Neural progenitor cell (in vitro differentiated cells): ENCODE results near the gene CRY1. TPM values are rescaled to one million over a fixed set of nuclear protein-coding genes. Genes with fewer than 3 reads are reported as not detected.

ENCODE experiments used
- DNase-seq: peaks from one replicate; pipeline ENCODE4 v3.0.0-alpha.2; 2016; ENCODE audit warnings: low spot score
- H2AFZ ChIP-seq: fragments of 200-600 bp; sonication (generic); replicated peaks from 2 replicates; pipeline ENCODE4 v1.6.1; 2016; ENCODE audit warnings: antibody characterized with exemption
- H3F3A ChIP-seq: fragments of 200-600 bp; sonication (generic); 2 replicates; pipeline ENCODE4 v1.6.1; 2016; ENCODE audit warnings: antibody characterized with exemption, low read depth
- H3K27ac ChIP-seq: fragments of 200-600 bp; sonication (generic); 2 replicates; pipeline ENCODE4 v1.5.1; 2016; ENCODE audit warnings: mild to moderate bottlenecking
- H3K27me3 ChIP-seq: fragments of 200-600 bp; sonication (generic); 2 replicates; pipeline ENCODE4 v1.6.1; 2016; ENCODE audit warnings: mild to moderate bottlenecking, moderate library complexity
- H3K36me3 ChIP-seq: fragments of 200-600 bp; sonication (generic); 2 replicates; pipeline ENCODE4 v1.5.1; 2016
- H3K4me1 ChIP-seq: fragments of 200-600 bp; sonication (generic); 2 replicates; pipeline ENCODE4 v1.6.1; 2016; ENCODE audit warnings: mixed run types
- H3K4me2 ChIP-seq: fragments of 200-600 bp; sonication (generic); 2 replicates; pipeline ENCODE4 v1.6.1; 2016
- H3K4me3 ChIP-seq: fragments of 200-600 bp; sonication (generic); 2 replicates; pipeline ENCODE4 v1.5.1; 2016
- H3K79me2 ChIP-seq: fragments of 200-600 bp; sonication (generic); 2 replicates; pipeline ENCODE4 v1.6.1; 2016; ENCODE audit warnings: low read depth
- H3K9ac ChIP-seq: fragments of 200-600 bp; sonication (generic); 2 replicates; pipeline ENCODE4 v1.6.1; 2016
- H3K9me3 ChIP-seq: fragments of 200-600 bp; sonication (generic); 2 replicates; pipeline ENCODE4 v1.5.1; 2016; ENCODE audit warnings: low read depth
- H4K20me1 ChIP-seq: fragments of 200-600 bp; sonication (generic); 2 replicates; pipeline ENCODE4 v1.6.1; 2016; ENCODE audit warnings: low read depth
- H3K27ac Mint-ChIP-seq: 3 replicates; pipeline ENCODE4 v1.8.0; 2021; ENCODE audit warnings: mixed read lengths
- H3K27me3 Mint-ChIP-seq: 2 replicates; pipeline ENCODE4 v1.8.0; 2022; ENCODE audit warnings: low read depth, mild to moderate bottlenecking, inconsistent platforms, moderate library complexity, mixed read lengths; ENCODE audit not compliant: insufficient read depth
- H3K36me3 Mint-ChIP-seq: 3 replicates; pipeline ENCODE4 v1.8.0; 2021; ENCODE audit warnings: mixed read lengths
- H3K4me1 Mint-ChIP-seq: 3 replicates; pipeline ENCODE4 v1.8.0; 2021; ENCODE audit warnings: mixed read lengths
- H3K4me3 Mint-ChIP-seq: 3 replicates; pipeline ENCODE4 v1.8.0; 2021; ENCODE audit warnings: mild to moderate bottlenecking, moderate library complexity, mixed read lengths
- H3K9me3 Mint-ChIP-seq: 3 replicates; pipeline ENCODE4 v1.8.0; 2020; ENCODE audit warnings: mixed read lengths
- CTCF ChIP-seq: fragments of 200-600 bp; sonication (generic); IDR thresholded peaks from 2 replicates; pipeline ENCODE4 v1.5.1; 2017; ENCODE audit warnings: antibody characterized with exemption, mild to moderate bottlenecking
- EZH2 ChIP-seq: fragments of 200-600 bp; sonication (generic); IDR thresholded peaks from 2 replicates; pipeline ENCODE4 v1.6.1; 2017; ENCODE audit warnings: antibody characterized with exemption, mild to moderate bottlenecking, moderate library complexity
- EZH2phosphoT487 ChIP-seq: fragments of 200-600 bp; sonication (generic); IDR thresholded peaks from 2 replicates; pipeline ENCODE4 v1.6.1; 2017; ENCODE audit warnings: antibody characterized with exemption
- total RNA-seq: library from RNA; depleted of rRNA; stranded (reverse); fragments of >200 nt; gene quantifications from 2 replicates; pipeline ENCODE4 v1.2.3, GENCODE V29; 2015; ENCODE audit warnings: low replicate concordance

CRY1 gene
- total RNA-seq, 1 donor from 2014 or later: 51.3 TPM

GRCh38 chr12:106975993-106976658 is 117.2 kb downstream of the CRY1 start:
- peaks cover 15% of the 10 kb centered on the region for H3K36me3 Mint-ChIP-seq
- H3K9me3 Mint-ChIP-seq: no peaks in the 10 kb centered on the region
- Histone ChIP-seq H2AFZ (no peak overlapping the region), H3K4me3 (no peak overlapping the region), H3K4me2 (no peak overlapping the region), H3K36me3 (no peaks in the 10 kb centered on the region), H3K79me2 (no peaks in the 10 kb centered on the region), H3F3A (peaks cover 7% of the 10 kb centered on the region), H3K9me3 (no peaks in the 10 kb centered on the region), H3K4me1 (no peaks in the 10 kb centered on the region), H4K20me1 (peaks cover 7% of the 10 kb centered on the region), H3K27me3 (no peaks in the 10 kb centered on the region), H3K9ac (no peak overlapping the region), H3K27ac (no peak overlapping the region)
- no peak overlapping the region for H3K4me3 Mint-ChIP-seq
- H3K4me1 Mint-ChIP-seq: peaks cover 5% of the 10 kb centered on the region
- TF ChIP-seq EZH2: no peak
- no peak for TF ChIP-seq CTCF
- no peak for TF ChIP-seq EZH2phosphoT487
- peak overlapping the region; percentile 13 for H3K27ac Mint-ChIP-seq
- no peak for DNase-seq
- H3K27me3 Mint-ChIP-seq: no peaks in the 10 kb centered on the region

GRCh38 chr12:106975098-106975497 is 118.3 kb downstream of the CRY1 start:
- Mint-ChIP-seq H3K27me3 (no peaks in the 10 kb centered on the region), H3K9me3 (no peaks in the 10 kb centered on the region), H3K36me3 (peaks cover 18% of the 10 kb centered on the region), H3K4me3 (no peak overlapping the region), H3K4me1 (peaks cover 5% of the 10 kb centered on the region), H3K27ac (no peak overlapping the region)
- TF ChIP-seq EZH2: no peak
- no peak for TF ChIP-seq CTCF
- TF ChIP-seq EZH2phosphoT487: no peak
- Histone ChIP-seq H3K27ac (no peak overlapping the region), H3K9ac (no peak overlapping the region), H3K4me1 (no peaks in the 10 kb centered on the region), H4K20me1 (peaks cover 7% of the 10 kb centered on the region), H2AFZ (no peak overlapping the region), H3K4me3 (no peak overlapping the region), H3K9me3 (no peaks in the 10 kb centered on the region), H3K36me3 (no peaks in the 10 kb centered on the region), H3K4me2 (no peak overlapping the region), H3K79me2 (no peaks in the 10 kb centered on the region), H3F3A (peaks cover 13% of the 10 kb centered on the region), H3K27me3 (no peaks in the 10 kb centered on the region)
- no peak for DNase-seq

- peaks cover 7% of the 10 kb centered on the region for H4K20me1 ChIP-seq
These were observed 118.8 kb downstream of the CRY1 start for GRCh38 chr12:106974511-106974910.

More at GRCh38 chr12:106974511-106974910, 118.8 kb downstream of the CRY1 start:
- Mint-ChIP-seq H3K4me1 (peaks cover 5% of the 10 kb centered on the region), H3K9me3 (no peaks in the 10 kb centered on the region), H3K4me3 (no peak overlapping the region), H3K36me3 (peaks cover 22% of the 10 kb centered on the region), H3K27me3 (no peaks in the 10 kb centered on the region), H3K27ac (no peak overlapping the region)
- no peak overlapping the region for H2AFZ ChIP-seq
- no peaks in the 10 kb centered on the region for H3K79me2 ChIP-seq
- no peak overlapping the region for H3K27ac ChIP-seq
- no peaks in the 10 kb centered on the region for H3K9me3 ChIP-seq
- TF ChIP-seq CTCF (no peak), EZH2phosphoT487 (no peak), EZH2 (no peak)
- no peak overlapping the region for H3K9ac ChIP-seq
- no peaks in the 10 kb centered on the region for H3K27me3 ChIP-seq
- no peak overlapping the region for H3K4me3 ChIP-seq
- DNase-seq: no peak
- peaks cover 13% of the 10 kb centered on the region for H3F3A ChIP-seq
- H3K36me3 ChIP-seq: no peaks in the 10 kb centered on the region
- no peaks in the 10 kb centered on the region for H3K4me1 ChIP-seq
- H3K4me2 ChIP-seq: no peak overlapping the region
